GM18508 (cell line): ENCODE data around the gene TSHZ1.

Experiments
- ATAC-seq: cut with Tn5 transposase; IDR thresholded peaks from one replicate; pipeline ENCODE4 v1.9.1; 2021; ENCODE audit warnings: moderate number of reproducible peaks; ENCODE audit not compliant: insufficient read depth, unreplicated experiment

Gene TSHZ1

GRCh38 chr18:75207310-75208154 lies 3.1 kb upstream of the TSHZ1 start:
- no peak for ATAC-seq

- no peak for ATAC-seq
Observed at GRCh38 chr18:75208155-75208835, 2.3 kb upstream of the TSHZ1 start.

GRCh38 chr18:75208836-75209128 lies 1.8 kb upstream of the TSHZ1 start:
- ATAC-seq, result peak; percentile 7

DNA sequence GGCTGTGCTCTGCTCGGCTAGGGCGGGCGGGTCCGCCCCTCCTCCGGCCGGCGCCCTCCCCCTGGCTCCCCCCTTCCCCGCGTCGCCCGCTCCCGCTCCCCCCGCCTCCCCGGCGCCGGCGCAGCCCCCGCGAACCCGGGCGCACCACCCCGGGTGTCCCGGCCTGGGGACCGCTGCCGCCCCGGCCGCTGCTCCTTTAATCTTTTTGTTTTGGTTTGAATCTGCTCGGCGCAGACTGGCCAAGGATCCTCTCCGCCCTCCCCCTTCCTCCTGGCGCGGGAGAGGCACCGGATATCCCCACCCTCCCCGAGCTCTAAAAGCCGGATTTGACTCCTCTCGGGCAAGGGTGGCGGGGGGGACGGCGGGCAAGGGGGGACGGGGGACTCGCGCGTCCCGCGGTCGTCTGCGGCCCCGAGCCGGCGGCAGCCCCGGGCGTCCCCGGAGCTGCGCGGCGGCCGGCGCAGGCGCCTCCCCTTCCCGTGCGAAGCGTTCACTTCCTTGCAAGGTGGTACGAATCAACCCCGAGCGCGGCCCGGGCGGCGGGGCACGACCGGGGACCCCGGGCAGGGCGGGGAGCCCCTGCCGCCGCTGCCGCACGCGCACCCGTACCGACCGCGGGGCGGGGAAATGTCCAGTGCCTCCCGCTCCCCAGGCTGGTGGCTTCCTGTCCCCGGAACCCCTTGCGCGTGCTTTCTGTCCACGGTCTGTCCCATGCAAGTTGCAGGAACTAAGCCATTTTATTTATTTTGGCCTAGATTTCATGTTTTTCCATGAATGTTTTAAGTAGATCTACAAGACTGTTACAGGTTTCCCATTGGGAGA lies 1.3 kb upstream of the TSHZ1 start, which contains the start of gene PTGR3:
PTGR3 (minus strand) TSS at position 11 of the 822 bp plus-strand sequence. CDS start 81 bp downstream, outside the sequence.
- ATAC-seq, result peak; percentile 25

- ATAC-seq, result no peak
Observed at GRCh38 chr18:75209951-75210258, 692 bp upstream of the TSHZ1 start.

GRCh38 chr18:75211002-75211621 lies 515 bp downstream of the TSHZ1 start:
- ATAC-seq, result no peak

DNA sequence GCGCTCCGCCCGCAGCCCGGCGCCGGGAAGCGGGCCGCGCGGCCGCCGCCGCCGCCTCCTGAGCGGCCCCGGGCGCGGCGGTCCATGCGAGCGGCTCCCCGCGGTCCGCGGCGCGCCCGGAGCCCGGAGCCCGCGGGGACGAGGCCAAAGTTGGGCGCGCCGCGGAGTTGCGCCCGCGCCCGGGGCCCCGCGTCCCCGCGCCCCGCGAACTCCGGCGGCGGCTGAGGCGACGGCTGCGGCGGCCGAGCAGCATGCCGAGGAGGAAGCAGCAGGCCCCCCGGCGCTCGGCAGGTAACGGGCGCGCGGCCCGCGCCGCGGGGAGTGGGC lies 992 bp downstream of the TSHZ1 start:
- ATAC-seq, result no peak

- ATAC-seq, result no peak
Observed at GRCh38 chr18:75211953-75212750, 1.6 kb downstream of the TSHZ1 start.

DNA sequence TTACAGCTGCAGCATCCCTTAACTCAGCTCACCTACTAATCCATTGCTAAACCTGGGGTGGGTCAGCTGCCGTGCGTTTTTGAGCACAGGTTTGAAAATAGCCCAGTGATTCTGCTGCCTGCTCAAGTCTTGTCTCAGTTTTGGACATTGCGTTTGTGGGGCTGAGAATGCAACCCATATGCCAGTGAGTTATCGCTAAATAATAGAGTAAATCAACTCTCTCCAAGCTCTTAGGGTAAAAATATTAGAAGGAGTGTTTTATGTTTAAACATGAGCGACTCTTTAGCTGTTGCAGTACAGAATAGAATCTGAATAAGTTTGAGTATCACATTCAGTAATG lies 2.1 kb downstream of the TSHZ1 start:
- no peak for ATAC-seq

DNA sequence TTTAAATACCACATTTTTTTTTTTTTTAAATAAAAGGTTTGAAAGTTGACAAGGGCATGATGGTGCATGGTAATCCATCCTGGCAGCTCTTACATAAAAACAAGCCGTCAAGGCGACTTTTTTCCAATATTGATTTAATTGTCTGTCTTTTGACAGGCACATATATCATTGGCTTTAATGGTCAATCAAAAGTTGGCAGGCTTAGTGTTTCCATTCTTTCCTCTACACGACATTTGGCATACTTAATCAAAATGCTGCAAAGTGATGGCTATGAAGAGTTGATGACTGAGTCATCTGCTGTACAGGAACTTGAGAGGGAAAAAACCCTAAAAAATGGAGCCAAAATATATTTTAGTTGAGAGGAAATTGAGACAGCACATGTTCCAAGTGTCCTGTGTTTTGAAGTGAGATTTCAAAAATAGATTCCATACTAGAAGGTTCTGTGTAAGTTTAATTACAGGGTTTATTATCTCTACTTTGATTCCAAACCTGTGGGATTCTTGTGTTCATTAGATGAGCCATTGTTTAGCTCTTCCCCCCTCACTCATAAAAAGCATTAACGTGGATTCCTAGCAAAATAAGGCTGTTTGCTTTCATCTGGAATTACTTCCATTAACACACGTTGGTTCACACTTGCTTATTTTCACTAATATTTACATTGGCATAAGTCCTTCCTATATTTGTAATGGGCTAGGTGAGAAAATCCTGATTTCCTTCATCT lies 3.2 kb downstream of the TSHZ1 start:
- no peak for ATAC-seq

GRCh38 chr18:75214332-75214690 lies 3.7 kb downstream of the TSHZ1 start:
- no peak for ATAC-seq

DNA sequence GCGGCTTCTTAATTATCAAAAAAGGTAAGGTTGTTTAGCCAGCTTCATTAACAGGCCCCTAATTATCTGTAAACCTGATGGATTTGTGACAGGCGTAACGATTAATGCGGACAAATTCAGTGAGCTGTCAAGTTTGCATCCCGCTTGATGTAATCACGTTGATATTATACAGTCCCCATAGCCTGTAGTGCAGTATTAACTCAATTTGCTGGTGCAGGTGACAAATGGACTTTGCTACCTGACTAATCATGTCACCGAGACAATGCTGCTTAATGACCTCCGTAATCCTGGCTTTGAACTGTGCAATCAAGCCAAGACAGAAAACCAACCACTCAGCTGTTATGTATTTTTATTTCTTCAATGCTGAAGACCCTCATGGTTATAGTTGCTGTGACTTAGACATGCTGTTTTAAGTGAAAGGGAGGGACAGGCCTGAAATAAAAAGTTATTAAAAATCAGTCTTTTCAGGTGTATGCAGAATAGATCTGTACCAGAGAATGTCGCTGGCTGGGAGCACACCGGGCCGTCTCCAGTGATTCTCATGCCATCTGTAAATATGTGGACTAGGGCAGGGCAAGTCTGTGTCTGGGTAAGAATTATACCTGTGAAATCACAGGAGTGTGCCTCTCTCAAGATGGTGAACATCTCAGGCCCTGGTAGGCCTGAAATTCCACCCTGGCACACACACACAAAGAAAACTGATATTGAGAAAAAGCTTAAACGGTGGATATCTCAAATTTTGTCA lies 4.3 kb downstream of the TSHZ1 start:
- ATAC-seq, result no peak

GRCh38 chr18:75215663-75216062 lies 5.1 kb downstream of the TSHZ1 start:
- no peak for ATAC-seq

DNA sequence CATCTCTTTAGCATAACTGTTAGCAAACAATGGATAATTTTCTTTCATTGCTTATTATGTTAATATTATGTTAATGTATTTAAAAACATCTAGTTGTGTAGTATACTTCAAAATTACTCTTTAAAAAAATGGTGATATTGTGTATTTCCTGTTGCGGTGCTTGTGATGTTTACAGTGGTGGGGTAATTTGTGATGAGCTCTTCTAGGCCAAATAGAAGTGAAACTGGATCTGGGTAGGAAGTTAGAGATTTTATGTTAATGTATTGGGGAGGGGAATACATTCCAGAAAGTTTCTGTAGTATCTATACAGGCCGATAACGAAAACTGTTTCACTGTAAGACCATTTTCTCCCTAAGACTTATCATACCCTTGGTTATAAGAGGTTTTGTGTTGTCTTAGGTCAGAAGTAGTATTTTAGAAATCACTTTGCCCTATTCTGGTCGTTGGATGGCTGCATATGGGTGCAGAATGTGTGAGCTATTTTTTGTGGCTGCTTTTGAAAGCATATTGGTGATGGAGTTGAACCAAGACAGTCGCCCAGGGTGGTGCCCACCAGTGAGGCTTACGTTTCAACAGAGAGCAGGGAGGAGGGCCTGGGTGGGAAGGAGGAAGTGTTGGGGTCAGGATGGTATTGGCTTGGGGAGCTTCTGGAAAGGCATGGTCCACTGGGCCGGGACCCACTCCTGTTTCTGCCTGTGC lies 5.8 kb downstream of the TSHZ1 start:
- no peak for ATAC-seq

DNA sequence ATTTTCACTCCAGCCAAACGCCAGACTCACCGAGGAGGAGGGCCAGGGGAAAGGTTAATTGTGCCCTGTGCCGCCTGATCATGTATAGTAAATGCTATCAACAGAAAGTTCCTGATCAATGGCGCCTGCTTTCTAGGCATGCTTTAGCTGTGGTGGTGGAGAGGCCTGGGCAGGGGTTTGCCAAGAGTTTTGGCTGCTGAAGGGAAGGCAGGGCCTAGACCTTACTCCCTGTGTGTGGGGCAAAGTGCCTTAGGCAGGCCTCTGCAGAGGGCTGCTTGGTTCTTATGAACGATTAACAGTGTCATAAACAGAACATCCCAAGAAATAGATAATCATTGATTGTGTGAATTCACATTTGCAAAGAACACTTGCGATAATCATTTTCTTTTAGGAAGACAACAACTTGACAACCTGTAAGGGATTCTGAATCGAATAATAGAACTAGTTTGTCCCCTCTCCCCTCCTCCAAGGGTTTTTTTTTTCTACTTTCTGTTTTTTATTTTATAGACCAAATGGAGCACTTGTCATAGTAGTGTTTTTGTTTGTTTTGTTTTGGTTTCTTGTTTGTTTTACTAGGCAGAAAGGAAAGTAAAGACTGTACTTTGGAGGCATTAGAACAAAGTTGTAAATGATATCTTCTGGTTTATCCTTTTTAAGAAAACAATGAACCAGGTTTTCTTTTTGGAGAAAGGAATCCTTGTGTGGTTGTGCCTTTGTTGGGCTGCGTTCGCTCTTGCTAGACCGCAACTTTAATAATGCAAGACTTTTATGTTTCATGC lies 6.5 kb downstream of the TSHZ1 start:
- ATAC-seq, result no peak

GRCh38 chr18:75218065-75218923 lies 7.7 kb downstream of the TSHZ1 start:
- ATAC-seq, result no peak
